HG02678 (cell line): ENCODE measurements around the gene TNFSF13B.

Source experiments
- ATAC-seq: cut with Tn5 transposase; IDR thresholded peaks from one replicate; pipeline ENCODE4 v1.9.1; 2021; ENCODE audit warnings: mild to moderate bottlenecking, moderate library complexity; ENCODE audit not compliant: unreplicated experiment

TNFSF13B gene

GRCh38 chr13:108345016-108345415 lies 75.5 kb downstream of the TNFSF13B start:
- ATAC-seq, result no peak

- ATAC-seq, result no peak
These were observed 76.9 kb downstream of the TNFSF13B start for GRCh38 chr13:108346376-108346775.

GRCh38 chr13:108349269-108349668 lies 79.8 kb downstream of the TNFSF13B start:
- no peak for ATAC-seq

- no peak for ATAC-seq
These were observed 81.1 kb downstream of the TNFSF13B start for GRCh38 chr13:108350579-108350978.

GRCh38 chr13:108352599-108352998 lies 83.1 kb downstream of the TNFSF13B start:
- no peak for ATAC-seq

GRCh38 chr13:108357228-108357627 lies 87.7 kb downstream of the TNFSF13B start:
- no peak for ATAC-seq
